GM21619 (cell line): Measurements from ENCODE around the gene SLC38A10.

ENCODE experiments used
- ATAC-seq: cut with Tn5 transposase; IDR thresholded peaks from one replicate; pipeline ENCODE4 v1.9.1; 2021; ENCODE audit not compliant: unreplicated experiment

SLC38A10 gene

GRCh38 chr17:81210868-81211267 is 84.2 kb downstream of the SLC38A10 start:
- ATAC-seq, result no peak

GRCh38 chr17:81210466-81210865 is 84.6 kb downstream of the SLC38A10 start:
- ATAC-seq, result no peak

- ATAC-seq, result no peak
These were observed 86.0 kb downstream of the SLC38A10 start for GRCh38 chr17:81209141-81209540.

GRCh38 chr17:81208651-81209050 is 86.5 kb downstream of the SLC38A10 start:
- ATAC-seq, result no peak

GRCh38 chr17:81207610-81208581 is 87.2 kb downstream of the SLC38A10 start:
- no peak for ATAC-seq

- no peak for ATAC-seq
These were observed 88.5 kb downstream of the SLC38A10 start for GRCh38 chr17:81206657-81207056.

GRCh38 chr17:81206166-81206565 is 88.9 kb downstream of the SLC38A10 start:
- ATAC-seq, result no peak

GRCh38 chr17:81204578-81204977 is 90.5 kb downstream of the SLC38A10 start:
- ATAC-seq, result no peak

GRCh38 chr17:81203136-81203535 is 92.0 kb downstream of the SLC38A10 start:
- ATAC-seq, result no peak

GRCh38 chr17:81202318-81202717 is 92.8 kb downstream of the SLC38A10 start:
- ATAC-seq, result no peak

- ATAC-seq, result no peak
These were observed 94.2 kb downstream of the SLC38A10 start for GRCh38 chr17:81200695-81201580.

- ATAC-seq, result no peak
These were observed 94.9 kb downstream of the SLC38A10 start for GRCh38 chr17:81200201-81200600.

GRCh38 chr17:81199482-81199830 is 95.7 kb downstream of the SLC38A10 start:
- no peak for ATAC-seq

GRCh38 chr17:81198826-81199481 is 96.2 kb downstream of the SLC38A10 start:
- ATAC-seq, result no peak

GRCh38 chr17:81197831-81198490 is 97.1 kb downstream of the SLC38A10 start:
- no peak for ATAC-seq

GRCh38 chr17:81197409-81197795 is 97.7 kb downstream of the SLC38A10 start:
- no peak for ATAC-seq

GRCh38 chr17:81196505-81197408 is 98.3 kb downstream of the SLC38A10 start:
- no peak for ATAC-seq

GRCh38 chr17:81195941-81196495 is 99.1 kb downstream of the SLC38A10 start:
- ATAC-seq, result no peak
